ENCODE data around the gene UBXN11. TPM values are rescaled to one million over a fixed set of nuclear protein-coding genes. Genes with fewer than 3 reads are reported as not detected.

The UBXN11 gene
- polyA plus RNA-seq (18.5 and 19.4 TPM in 2 replicates), polyA minus RNA-seq (12.0 and 13.9 TPM in 2 replicates)

GRCh38 chr1:26306290-26307229 lies at the start of gene UBXN11:
TSS of gene UBXN11 (minus strand) at chr1:26306636. CDS start at chr1:26302883, 3,753 bp downstream.
- Histone ChIP-seq H3K36me3 (ENCODE audit: insufficient read depth, low read length) (no peaks in the 10 kb centered on the region), H3K9ac (ENCODE audit: low read length) (peak within 1 kb of the TSS; percentile 69), H3K27ac (ENCODE audit: low read length) (no peak within 1 kb of the TSS), H2AFZ (ENCODE audit: low read depth, low read length) (peak within 1 kb of the TSS; percentile 88), H4K20me1 (ENCODE audit: insufficient read depth) (no peaks in the 10 kb centered on the region), H3K79me2 (replicated peaks; ENCODE audit: insufficient read depth, low read length) (peaks cover 12% of the 10 kb centered on the region), H3K27me3 (ENCODE audit: insufficient read depth, low read depth, low read length) (no peaks in the 10 kb centered on the region), H3K4me2 (ENCODE audit: low read length) (peak within 1 kb of the TSS; percentile 88), H3K9me2 (ENCODE audit: insufficient read depth, low read length) (no peaks in the 10 kb centered on the region), H3K4me3 (ENCODE audit: low read length) (peak within 1 kb of the TSS; percentile 99), H3F3A (ENCODE audit: insufficient read depth, low read length, poor library complexity, severe bottlenecking) (no peaks in the 10 kb centered on the region), H3K9me3 (ENCODE audit: low read length) (no peaks in the 10 kb centered on the region)
- TF ChIP-seq CTCF (IDR thresholded peaks at IDR 0.05; ENCODE audit: poor library complexity, severe bottlenecking) (peak; percentile 32), EZH2 (IDR thresholded peaks at IDR 0.05; ENCODE audit: borderline replicate concordance, insufficient read depth, low read length, poor library complexity, severe bottlenecking) (no peak), MXI1 (conservative IDR thresholded peaks at IDR 0.05; ENCODE audit: poor library complexity, severe bottlenecking) (peak; percentile 98), SMC3 (conservative IDR thresholded peaks at IDR 0.05; ENCODE audit: poor library complexity) (peak; percentile 51), RAD21 (conservative IDR thresholded peaks at IDR 0.05) (peak; percentile 31), TAF1 (IDR thresholded peaks at IDR 0.05; ENCODE audit: low read depth) (no peak), POLR2AphosphoS5 (IDR thresholded peaks at IDR 0.05) (peak; percentile 50), REST (IDR thresholded peaks at IDR 0.05; ENCODE audit: borderline replicate concordance) (peak; percentile 18), EP300 (conservative IDR thresholded peaks at IDR 0.05; ENCODE audit: poor library complexity, severe bottlenecking) (no peak)

GRCh38 chr1:26356106-26356505 lies 49.7 kb upstream of the UBXN11 start:
- H3F3A ChIP-seq (ENCODE audit: insufficient read depth, low read length, poor library complexity, severe bottlenecking) = no peaks in the 10 kb centered on the region
- H3K27me3 ChIP-seq (ENCODE audit: insufficient read depth, low read depth, low read length) = peaks cover 20% of the 10 kb centered on the region
- no peaks in the 10 kb centered on the region for H3K9me2 ChIP-seq (ENCODE audit: insufficient read depth, low read length)
- no peaks in the 10 kb centered on the region for H3K9me3 ChIP-seq (ENCODE audit: low read length)
- H3K9ac ChIP-seq (ENCODE audit: low read length) = no peak overlapping the region
- no peaks in the 10 kb centered on the region for H4K20me1 ChIP-seq (ENCODE audit: insufficient read depth)
- no peak overlapping the region for H2AFZ ChIP-seq (ENCODE audit: low read depth, low read length)
- no peaks in the 10 kb centered on the region for H3K36me3 ChIP-seq (ENCODE audit: insufficient read depth, low read length)
- H3K4me2 ChIP-seq (ENCODE audit: low read length) = no peak overlapping the region
- H3K27ac ChIP-seq (ENCODE audit: low read length) = no peak overlapping the region
- TF ChIP-seq CTCF (IDR thresholded peaks at IDR 0.05; ENCODE audit: poor library complexity, severe bottlenecking) (no peak), EZH2 (IDR thresholded peaks at IDR 0.05; ENCODE audit: borderline replicate concordance, insufficient read depth, low read length, poor library complexity, severe bottlenecking) (no peak), REST (IDR thresholded peaks at IDR 0.05; ENCODE audit: borderline replicate concordance) (no peak), POLR2AphosphoS5 (IDR thresholded peaks at IDR 0.05) (no peak), TAF1 (IDR thresholded peaks at IDR 0.05; ENCODE audit: low read depth) (no peak), MXI1 (conservative IDR thresholded peaks at IDR 0.05; ENCODE audit: poor library complexity, severe bottlenecking) (no peak), SMC3 (conservative IDR thresholded peaks at IDR 0.05; ENCODE audit: poor library complexity) (no peak), EP300 (conservative IDR thresholded peaks at IDR 0.05; ENCODE audit: poor library complexity, severe bottlenecking) (no peak), RAD21 (conservative IDR thresholded peaks at IDR 0.05) (no peak)
- H3K79me2 ChIP-seq (replicated peaks; ENCODE audit: insufficient read depth, low read length) = no peaks in the 10 kb centered on the region
- H3K4me3 ChIP-seq (ENCODE audit: low read length) = no peak overlapping the region

All from neural cell (in vitro differentiated cells).